ENCODE data around the gene SLC25A24. TPM values are rescaled to one million over a fixed set of nuclear protein-coding genes. Genes with fewer than 3 reads are reported as not detected.

The SLC25A24 gene
- total and polyA plus RNA-seq, 10 of the 15 experiments (the other 5 are each of a cell fraction or from before 2014, with no cell fraction given), result 4.0 to 20.6 (median 14.2) TPM

DNA sequence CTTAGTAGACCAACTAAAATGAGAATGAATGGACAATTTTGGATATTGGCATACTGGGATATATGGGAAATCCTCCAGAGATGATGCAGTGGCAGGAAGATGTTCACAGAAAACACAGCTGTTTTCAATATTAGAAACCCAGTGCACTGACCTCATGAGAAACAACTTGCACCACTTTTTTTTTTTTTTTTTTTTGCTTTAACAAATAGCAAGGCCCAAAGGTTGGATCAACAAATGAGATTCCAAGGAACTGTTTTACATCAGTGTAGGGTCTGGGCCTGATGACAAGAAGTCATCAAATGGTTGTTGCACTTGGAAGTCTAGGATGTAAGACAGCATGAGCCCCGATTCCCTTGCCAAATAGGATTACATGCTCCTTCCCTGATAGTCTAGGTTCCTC is 110.7 kb downstream of the SLC25A24 start:
- H3K9me3 ChIP-seq (replicated peaks; ENCODE audit: control insufficient read depth, insufficient read depth, low read length), result no peaks in the 10 kb centered on the region
- no peaks in the 10 kb centered on the region; the same call in 1 of the 2 replicates for H3K4me1 ChIP-seq (ENCODE audit: control insufficient read depth, insufficient read depth, low read length)
- no peaks in the 10 kb centered on the region for H4K20me1 ChIP-seq (ENCODE audit: control insufficient read depth, insufficient read depth)
- no peak for FAIRE-seq
- SMC1A ChIA-PET (ENCODE audit: uncharacterized antibody, unreplicated experiment), result no interaction called here
- no peaks in the 10 kb centered on the region for H3K79me2 ChIP-seq (ENCODE audit: control insufficient read depth, insufficient read depth, low read length)
- no peak overlapping the region for H3K27ac ChIP-seq (ENCODE audit: control insufficient read depth, insufficient read depth)
- no peak overlapping the region for H3K4me2 ChIP-seq (ENCODE audit: control insufficient read depth, insufficient read depth)
- RAD21 ChIA-PET (ENCODE audit: unreplicated experiment), result interaction anchor here (0.7 kb wide), 1 partner anchor 809 kb away, joined by 3 read pairs; no protein-coding TSS in a partner anchor
- BruUV-seq (replicated peaks), result no TSS peak
- in situ Hi-C loops (cut with MboI), result no loop called here
- no peaks in the 10 kb centered on the region for H3K36me3 ChIP-seq (ENCODE audit: control insufficient read depth in 2 of 2, insufficient read depth in 2 of 2, low read length in 1 of 2)
- peaks cover 0 to 3% of the 10 kb centered on the region in 2 experiments; a peak in 1 of 4 replicates for H3K27me3 ChIP-seq (replicated peaks in 1 of 2; ENCODE audit: control insufficient read depth in 2 of 2, insufficient read depth in 2 of 2, low read length in 1 of 2)
- no peak for ATAC-seq
- H3K9ac ChIP-seq (ENCODE audit: control insufficient read depth, insufficient read depth, low read length), result no peak overlapping the region
- no peak for DNase-seq (ENCODE audit: low read depth, low spot score)
- H3K4me3 ChIP-seq, result no peak overlapping the region
- WGBS (ENCODE audit: insufficient coverage, insufficient replicate concordance, low lambda C conversion rate, missing lambda C conversion rate), result 0% methylated on average over 1 of the region's 1 CpG
- no peak overlapping the region for H2AFZ ChIP-seq (ENCODE audit: control insufficient read depth, low read depth, low read length)
- intact Hi-C loops (cut with micrococcal nuclease; ENCODE audit: unreplicated experiment), result no loop called here
- POLR2A ChIA-PET, result interaction anchor here (0.6 kb wide), 1 partner anchor 707 kb away, joined by 4 read pairs; no protein-coding TSS in a partner anchor
- CTCF ChIA-PET, result interaction anchor here (0.9 kb wide), 1 partner anchor 36 kb away, joined by 4 read pairs; no protein-coding TSS in a partner anchor
- TF ChIP-seq, protein P1, sequence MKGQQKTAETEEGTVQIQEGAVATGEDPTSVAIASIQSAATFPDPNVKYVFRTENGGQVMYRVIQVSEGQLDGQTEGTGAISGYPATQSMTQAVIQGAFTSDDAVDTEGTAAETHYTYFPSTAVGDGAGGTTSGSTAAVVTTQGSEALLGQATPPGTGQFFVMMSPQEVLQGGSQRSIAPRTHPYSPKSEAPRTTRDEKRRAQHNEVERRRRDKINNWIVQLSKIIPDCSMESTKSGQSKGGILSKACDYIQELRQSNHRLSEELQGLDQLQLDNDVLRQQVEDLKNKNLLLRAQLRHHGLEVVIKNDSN (IDR thresholded peaks at IDR 0.05; ENCODE audit: borderline replicate concordance, extremely low read length, insufficient read depth, low read depth, low read length), result no peak
- no peak for TF ChIP-seq E2F4 (IDR thresholded peaks at IDR 0.05; ENCODE audit: low read depth, low read length)
- no peak for TF ChIP-seq GATAD2B (conservative IDR thresholded peaks at IDR 0.05; ENCODE audit: low read depth)
- TF ChIP-seq, protein P2, sequence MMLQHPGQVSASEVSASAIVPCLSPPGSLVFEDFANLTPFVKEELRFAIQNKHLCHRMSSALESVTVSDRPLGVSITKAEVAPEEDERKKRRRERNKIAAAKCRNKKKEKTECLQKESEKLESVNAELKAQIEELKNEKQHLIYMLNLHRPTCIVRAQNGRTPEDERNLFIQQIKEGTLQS (IDR thresholded peaks at IDR 0.05; ENCODE audit: borderline replicate concordance, extremely low read depth, low read depth, low read length), result no peak
- TF ChIP-seq BCL3 (IDR thresholded peaks at IDR 0.05; ENCODE audit: borderline replicate concordance, insufficient read depth, low read depth, low read length, poor library complexity, severe bottlenecking), result no peak
- TF ChIP-seq ESRRA (IDR thresholded peaks at IDR 0.05; ENCODE audit: low read length), result no peak
- no peak for TF ChIP-seq CUX1 (IDR thresholded peaks at IDR 0.05; ENCODE audit: insufficient replicate concordance, low read depth, low read length)
- TF ChIP-seq CBX3 (IDR thresholded peaks at IDR 0.05; ENCODE audit: borderline replicate concordance, low read depth), result no peak
- no peak for TF ChIP-seq STAT3 (IDR thresholded peaks at IDR 0.05; ENCODE audit: low read depth, low read length)
- TF ChIP-seq SMAD5 (IDR thresholded peaks at IDR 0.05; ENCODE audit: low read depth), result no peak
- TF ChIP-seq IKZF1 (conservative IDR thresholded peaks at IDR 0.05), result no peak
- TF ChIP-seq NR2F1 (conservative IDR thresholded peaks at IDR 0.05), result no peak
